Activated T-cell treated with anti-CD3 and anti-CD28 coated beads for 4 hours (primary cell): Measurements from ENCODE around the gene LEPR.
"Not testable (repeated sequence)": the region's sequence is repeated elsewhere in the genome, so short reads cannot be mapped to it uniquely, and the experiment has no call there.

Experiments
- DNase-seq: peaks from one replicate; pipeline ENCODE4 v3.0.0-alpha.2; 2020

Gene LEPR

DNA sequence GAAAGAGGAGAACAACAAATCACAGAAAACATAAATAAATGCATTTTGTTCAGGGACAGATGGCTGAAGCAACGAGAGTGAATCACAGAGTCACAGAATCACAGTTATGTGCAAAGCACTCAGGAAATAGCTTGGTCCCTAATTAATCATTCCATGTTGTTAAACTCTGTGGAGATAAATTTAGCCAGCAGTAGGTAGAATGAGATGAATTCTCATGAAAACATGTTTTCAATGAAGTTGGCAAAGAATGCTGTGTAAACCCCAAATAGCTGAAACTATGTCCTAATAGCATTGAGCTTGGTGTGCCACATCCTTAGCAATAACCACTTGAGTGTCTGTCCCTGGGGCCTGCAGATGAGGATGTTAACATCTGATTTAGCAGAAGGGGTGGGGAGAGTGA is 20.4 kb downstream of the LEPR start:
- DNase-seq, result no peak

DNA sequence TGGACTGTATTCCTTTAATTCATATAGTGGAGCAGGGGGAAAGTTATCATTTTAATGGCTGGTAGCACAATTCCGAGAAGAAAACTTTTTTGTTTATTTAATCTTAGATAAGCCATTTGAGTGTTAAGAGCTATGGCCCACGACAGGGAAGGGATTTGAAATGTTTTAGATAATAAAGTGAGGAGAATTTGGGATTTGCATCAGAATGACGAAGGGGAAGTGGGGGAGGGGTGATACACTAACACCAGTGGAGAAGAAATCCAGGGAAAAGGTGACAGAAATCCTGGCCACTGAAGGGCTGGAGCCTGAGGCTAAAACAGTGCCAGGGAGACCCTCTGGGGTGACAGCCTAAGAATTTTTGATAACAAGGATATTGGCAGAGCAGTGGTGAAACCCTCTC is 21.0 kb downstream of the LEPR start:
- no peak for DNase-seq

GRCh38 chr1:65442442-65442841 is 22.0 kb downstream of the LEPR start:
- DNase-seq, result no peak

GRCh38 chr1:65443647-65444046 is 23.2 kb downstream of the LEPR start:
- no peak for DNase-seq

DNA sequence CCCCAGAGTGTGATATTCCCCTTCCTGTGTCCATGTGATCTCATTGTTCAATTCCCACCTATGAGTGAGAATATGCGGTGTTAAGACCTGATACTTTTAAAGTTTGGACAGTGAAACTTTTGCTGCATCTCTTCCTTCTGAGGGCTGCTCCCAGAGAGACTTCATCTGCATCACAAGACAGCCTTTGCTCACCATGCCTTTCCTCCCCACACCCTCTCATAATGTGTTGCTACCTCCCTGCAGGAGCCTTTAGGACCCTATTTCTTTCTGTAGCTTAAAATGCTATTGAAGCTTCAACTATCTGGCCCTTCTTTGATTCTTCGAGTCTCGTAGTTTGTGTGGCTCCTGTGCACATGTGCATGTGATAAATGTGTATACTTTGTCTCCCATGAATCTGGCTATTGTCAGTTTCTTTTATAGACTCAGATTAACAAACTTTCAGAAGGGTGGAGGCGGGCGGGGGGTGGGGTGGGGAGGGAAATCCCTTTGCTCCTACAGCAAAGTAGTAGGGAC is 23.7 kb downstream of the LEPR start:
- no peak for DNase-seq

DNA sequence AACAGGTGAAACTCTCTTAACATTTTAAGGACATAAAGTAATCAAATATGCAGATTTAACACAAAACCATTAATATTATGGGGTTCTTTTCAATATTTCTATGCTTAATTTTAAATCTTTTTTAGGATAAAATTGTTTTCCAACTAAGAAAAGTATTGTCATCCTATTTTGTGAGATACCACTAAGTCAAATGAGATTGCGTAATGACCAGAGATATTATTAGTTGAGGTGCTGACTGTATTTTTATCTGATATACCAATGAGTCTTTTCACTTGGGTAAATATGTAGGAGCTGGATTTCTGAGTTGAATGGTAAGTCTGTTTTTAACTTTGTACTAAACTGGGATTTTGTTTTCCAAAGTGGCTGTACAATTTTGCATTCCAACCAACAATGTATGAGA is 25.4 kb downstream of the LEPR start:
- DNase-seq, result no peak

DNA sequence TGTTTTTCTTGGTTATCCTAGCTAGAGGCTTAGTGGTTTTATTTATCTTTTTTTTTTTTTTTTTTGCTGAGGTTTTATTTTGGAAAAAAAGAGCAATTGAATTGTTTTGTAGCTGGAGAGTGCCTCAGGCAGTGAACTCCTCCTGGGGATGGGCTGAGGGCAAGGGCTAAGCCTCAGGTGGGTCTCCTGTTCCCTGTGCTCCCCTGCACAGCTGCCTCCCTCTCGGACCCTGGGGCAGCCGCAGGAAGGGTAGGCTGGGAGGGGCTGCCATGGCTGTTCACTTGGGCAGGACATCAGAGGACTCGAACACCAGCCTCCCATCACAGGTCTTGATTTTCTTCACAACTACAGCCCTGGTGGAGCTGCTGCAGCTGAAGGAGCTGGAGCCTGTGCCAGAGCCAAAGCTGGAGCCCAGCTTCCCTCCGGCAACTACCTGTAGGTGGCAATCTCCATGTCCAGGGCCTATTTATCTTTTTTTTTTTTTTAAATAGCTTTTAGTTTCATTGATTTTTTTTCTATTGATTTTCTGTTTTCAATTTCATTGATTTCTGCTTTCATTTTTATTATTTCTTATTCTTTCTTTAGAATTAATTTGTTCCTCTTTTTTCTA is 28.9 kb downstream of the LEPR start:
- DNase-seq, result no peak

DNA sequence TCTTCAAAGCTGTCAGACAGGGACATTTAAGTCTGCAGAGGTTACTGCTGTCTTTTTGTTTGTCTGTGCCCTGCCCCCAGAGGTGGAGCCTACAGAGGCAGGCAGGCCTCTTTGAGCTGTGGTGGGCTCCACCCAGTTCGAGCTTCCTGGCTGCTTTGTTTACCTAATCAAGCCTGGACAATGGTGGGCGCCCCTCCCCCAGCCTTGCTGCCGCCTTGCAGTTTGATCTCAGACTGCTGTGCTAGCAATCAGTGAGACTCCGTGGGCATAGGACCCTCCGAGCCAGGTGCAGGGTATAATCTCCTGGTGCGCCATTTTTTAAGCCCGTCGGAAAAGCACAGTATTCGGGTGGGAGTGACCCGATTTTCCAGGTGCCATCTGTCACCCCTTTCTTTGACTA is 35.2 kb downstream of the LEPR start:
- DNase-seq, result not testable (repeated sequence)

DNA sequence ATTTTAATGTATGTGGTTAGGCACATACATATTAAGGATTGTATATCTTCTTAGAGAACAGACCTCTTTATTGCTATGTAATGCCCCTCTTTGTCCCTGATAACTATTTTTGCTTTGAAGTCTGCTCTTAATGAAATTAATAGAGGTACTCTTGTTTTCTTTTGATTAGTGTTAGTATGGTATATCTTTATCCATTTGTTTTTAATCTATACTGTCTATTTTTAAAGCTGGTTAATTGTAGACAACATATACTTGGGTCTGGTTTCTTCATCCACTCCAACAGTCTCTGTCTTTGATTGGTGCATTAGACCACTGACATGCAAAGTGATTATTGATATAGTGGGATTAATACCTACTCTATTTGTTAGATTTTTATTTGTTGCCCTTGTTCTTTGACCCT is 36.0 kb downstream of the LEPR start:
- no peak for DNase-seq

DNA sequence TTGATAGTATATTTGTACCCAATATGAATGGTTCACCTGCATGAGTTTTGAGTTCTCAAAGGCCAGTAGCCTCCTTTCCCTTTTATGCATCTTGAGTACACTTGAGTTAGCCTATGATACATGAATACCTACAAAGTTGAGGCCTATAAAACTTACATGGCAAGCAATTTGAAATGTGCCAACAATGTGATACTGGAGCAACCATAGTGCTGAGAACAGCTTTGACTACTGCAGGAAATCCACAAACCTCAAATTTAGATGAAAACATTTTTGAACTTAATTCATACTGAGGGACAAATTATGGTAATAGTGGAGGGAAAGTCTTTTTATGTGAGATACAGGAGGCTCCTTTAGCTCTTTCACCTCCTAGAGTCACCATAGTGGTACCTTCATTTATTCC is 37.4 kb downstream of the LEPR start:
- DNase-seq, result no peak

DNA sequence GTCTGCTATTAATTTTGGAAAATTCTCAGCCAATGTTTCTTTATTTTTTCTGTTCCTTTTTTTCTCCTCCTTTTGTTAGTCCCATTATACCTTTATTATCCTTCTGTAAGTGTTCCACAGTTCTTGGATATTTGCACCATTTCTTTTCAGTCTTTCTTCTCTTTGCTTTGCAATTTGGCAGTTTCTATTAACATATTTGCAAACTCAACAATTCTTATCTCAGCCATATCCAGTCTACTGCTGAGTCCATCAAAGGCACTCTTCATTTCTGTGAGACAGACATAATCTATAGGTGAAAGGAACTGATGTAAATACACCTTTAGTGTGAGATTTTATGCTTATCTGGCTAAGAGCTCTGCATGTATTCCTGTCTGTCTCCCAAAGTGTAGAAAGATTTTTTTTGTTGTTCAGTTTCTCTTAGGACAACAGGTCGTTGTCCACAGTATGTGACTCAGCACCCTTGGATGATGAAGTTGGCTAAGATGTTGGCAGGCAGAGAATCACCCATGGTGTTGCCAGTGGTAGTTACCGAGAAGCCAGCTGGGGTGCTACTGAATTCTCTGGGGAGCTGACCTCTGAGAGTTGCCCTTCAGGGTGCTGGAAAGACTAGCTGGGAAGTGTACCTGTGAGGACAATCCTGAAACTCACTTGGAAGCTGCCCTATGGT is 38.4 kb downstream of the LEPR start:
- DNase-seq, result no peak

GRCh38 chr1:65459397-65459768 is 38.9 kb downstream of the LEPR start:
- no peak for DNase-seq

GRCh38 chr1:65465837-65466236 is 45.4 kb downstream of the LEPR start:
- not testable (repeated sequence) for DNase-seq

DNA sequence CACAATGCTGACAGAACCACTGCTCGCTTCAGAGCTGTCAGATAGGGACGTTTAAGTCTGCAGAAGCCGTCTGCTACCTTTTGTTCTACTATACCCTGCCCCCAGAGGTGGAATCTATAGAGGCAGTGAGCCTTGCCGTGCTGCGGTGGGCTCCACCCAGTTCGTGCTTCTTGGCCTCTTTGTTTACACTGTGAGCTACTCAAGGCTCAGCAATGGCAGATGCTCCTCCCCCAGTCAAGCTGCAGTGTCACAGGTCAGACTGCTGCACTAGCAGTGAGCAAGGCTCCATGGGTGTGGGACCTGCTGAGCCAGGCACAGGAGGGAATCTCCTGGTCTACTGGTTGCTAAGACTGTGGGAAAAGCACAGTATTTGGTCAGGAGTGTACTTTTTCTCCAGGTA is 47.1 kb downstream of the LEPR start:
- no peak for DNase-seq

DNA sequence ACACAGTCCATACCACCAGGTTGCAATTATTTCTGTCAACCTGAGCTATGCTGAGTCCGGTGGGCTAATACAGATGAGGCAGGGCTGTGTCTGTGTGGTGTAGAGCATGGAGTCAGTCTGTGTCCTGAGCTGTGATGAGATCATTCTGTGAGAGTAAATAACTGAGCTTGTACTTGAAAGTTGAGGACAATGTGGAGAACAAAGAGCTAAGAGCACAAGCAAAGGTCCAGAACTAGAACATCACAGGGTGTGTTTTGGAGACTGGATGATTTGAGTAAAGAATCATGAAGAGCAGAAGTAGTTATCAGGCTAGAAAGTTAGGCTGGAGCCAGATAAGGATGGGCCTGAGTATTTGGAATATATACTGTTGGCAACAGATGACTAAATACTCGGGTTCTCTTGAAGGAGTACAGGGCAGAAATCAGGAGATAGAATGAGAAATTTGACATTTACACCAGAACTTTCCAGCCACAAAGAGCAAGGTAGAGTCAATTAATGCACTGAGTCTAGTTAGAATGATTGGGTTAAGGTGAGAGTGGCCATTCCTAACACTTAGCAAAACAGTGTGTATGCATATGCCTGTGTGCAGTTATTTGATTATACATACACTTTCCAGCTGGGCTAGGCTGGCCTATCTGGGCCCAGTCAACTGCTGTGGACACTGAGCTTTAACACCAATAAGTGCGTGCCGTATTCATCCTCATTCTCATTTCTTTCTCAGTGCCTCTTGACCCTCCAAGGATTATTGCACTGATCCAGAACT is 48.8 kb downstream of the LEPR start:
- no peak for DNase-seq

- DNase-seq, result no peak
Measured at GRCh38 chr1:65469889-65470340, 49.4 kb downstream of the LEPR start.
